H1 (cell line): ENCODE measurements around the gene GNG13. TPM values are rescaled to one million over a fixed set of nuclear protein-coding genes. Genes with fewer than 3 reads are reported as not detected.
A peak's percentile ranks its signal among the peaks of the same experiment; 100 is the strongest.

Experiments
- CTCF ChIA-PET: fragments of 300-600 bp; sonication (Branson Sonifier 250); formaldehyde crosslinking; loops from one replicate; lab custom pipeline; 2021; ENCODE audit not compliant: partially characterized antibody; lab: Charles Lee
- POLR2A ChIA-PET: fragments of 300-600 bp; sonication (Branson Sonifier 250); formaldehyde crosslinking; loops from one replicate; lab custom pipeline; 2021; ENCODE audit warnings: inconsistent platforms; ENCODE audit not compliant: partially characterized antibody; lab: Charles Lee
- DNase-seq, 2 experiments: peaks; one replicate each; pipeline versions ENCODE4 v3.0.0 to v3.0.0-alpha.2; 2010 to 2022; ENCODE audit warnings: low spot score in 2 of 2, low read depth in 1 of 2, mixed read lengths in 1 of 2
- FAIRE-seq: peaks from 2 replicates; lab custom pipeline; 2011; peaks lifted over from hg19 to GRCh38; lab: Jason Lieb, UNC
- H2AFZ ChIP-seq: 2 replicates; pipeline ENCODE4 v1.8.1; 2012; ENCODE audit warnings: low read length, inconsistent platforms
- H2AK5ac ChIP-seq: 2 replicates; pipeline ENCODE4 v1.6.1; 2013; ENCODE audit warnings: low read depth, low read length
- H2BK120ac ChIP-seq: replicated peaks from 2 replicates; pipeline ENCODE3; 2013; ENCODE audit warnings: low read depth, low read length, inconsistent platforms
- H2BK12ac ChIP-seq: 2 replicates; pipeline ENCODE4 v1.6.1; 2013; ENCODE audit warnings: low read depth, low read length
- H2BK15ac ChIP-seq: 2 replicates; pipeline ENCODE4 v1.6.1; 2013; ENCODE audit warnings: low read length
- H2BK20ac ChIP-seq: 2 replicates; pipeline ENCODE4 v1.6.1; 2013; ENCODE audit warnings: low read length
- H2BK5ac ChIP-seq: 2 replicates; pipeline ENCODE4 v1.6.1; 2013; ENCODE audit warnings: low read depth, low read length
- H3K14ac ChIP-seq: 2 replicates; pipeline ENCODE4 v1.6.1; 2013; ENCODE audit warnings: inconsistent platforms; ENCODE audit not compliant: insufficient read length
- H3K18ac ChIP-seq: 2 replicates; pipeline ENCODE4 v1.6.1; 2013; ENCODE audit warnings: low read length; ENCODE audit errors: extremely low read depth
- H3K23ac ChIP-seq: 2 replicates; pipeline ENCODE4 v1.6.1; 2013; ENCODE audit warnings: inconsistent platforms; ENCODE audit not compliant: insufficient read length
- H3K23me2 ChIP-seq: 2 replicates; pipeline ENCODE4 v1.6.1; 2013; ENCODE audit warnings: low read depth, low read length
- H3K27ac ChIP-seq: 2 replicates; pipeline ENCODE4 v1.6.1; 2011; ENCODE audit warnings: low read depth, low read length, inconsistent platforms
- H3K27me3 ChIP-seq, 4 experiments: replicated peaks in 1 of 4; 1 replicate in 1 of 4; 2 replicates in 3 of 4; pipeline versions ENCODE4 v1.6.1 to v1.8.1; 2011 to 2013; ENCODE audit warnings: low read length in 3 of 4, mild to moderate bottlenecking in 3 of 4, inconsistent platforms in 2 of 4, mixed read lengths in 2 of 4, moderate library complexity in 1 of 4; ENCODE audit not compliant: control insufficient read depth in 3 of 4, insufficient read depth in 3 of 4; ENCODE audit errors: extremely low read depth in 1 of 4
- H3K36me3 ChIP-seq, 4 experiments: 2 replicates each; pipeline versions ENCODE4 v1.6.1 to v1.8.1; 2011 to 2013; ENCODE audit warnings: mild to moderate bottlenecking in 4 of 4, low read length in 3 of 4, moderate library complexity in 2 of 4, control low read depth in 1 of 4, inconsistent platforms in 1 of 4; ENCODE audit not compliant: insufficient read depth in 4 of 4, control insufficient read depth in 2 of 4
- H3K4ac ChIP-seq: replicated peaks from 2 replicates; pipeline ENCODE3; 2013; ENCODE audit warnings: low read length, low read depth, mixed read lengths, inconsistent platforms; ENCODE audit not compliant: insufficient read length
- H3K4me1 ChIP-seq, 4 experiments: replicated peaks in 1 of 4; 1 replicate in 1 of 4; 2 replicates in 3 of 4; pipeline versions ENCODE4 v1.6.1 to v1.8.1; 2011 to 2013; ENCODE audit warnings: low read length in 3 of 4, inconsistent platforms in 2 of 4, mixed read lengths in 1 of 4; ENCODE audit not compliant: insufficient read depth in 4 of 4, control insufficient read depth in 3 of 4
- H3K4me2 ChIP-seq, 2 experiments: 2 replicates each; pipeline versions ENCODE4 v1.6.1 to v1.8.1; 2011 to 2013; ENCODE audit warnings: low read depth in 2 of 2, low read length in 2 of 2, control low read depth in 1 of 2, inconsistent platforms in 1 of 2, mild to moderate bottlenecking in 1 of 2; ENCODE audit not compliant: insufficient read depth in 1 of 2
- H3K4me3 ChIP-seq, 4 experiments: fragments of 200-600, 300-600 bp in 1 of 4; sonication (generic), shearing (Covaris generic), sonication (Bioruptor Twin) in 1 of 4; 2 replicates each; pipeline versions ENCODE4 v1.5.1 to v1.8.1; 2011 to 2016; ENCODE audit warnings: low read length in 4 of 4, low read depth in 3 of 4, control low read depth in 2 of 4, inconsistent platforms in 2 of 4, mild to moderate bottlenecking in 2 of 4, mixed read lengths in 1 of 4, moderate library complexity in 1 of 4; ENCODE audit not compliant: insufficient read depth in 2 of 4; ENCODE audit errors: extremely low read depth in 1 of 4
- H3K56ac ChIP-seq: replicated peaks from 2 replicates; pipeline ENCODE3; 2013; ENCODE audit warnings: low read depth, mild to moderate bottlenecking, mixed read lengths, low read length, inconsistent platforms; ENCODE audit not compliant: insufficient read length
- H3K79me1 ChIP-seq: 2 replicates; pipeline ENCODE4 v1.6.1; 2013; ENCODE audit warnings: low read depth, low read length, control low read depth
- H3K79me2 ChIP-seq, 2 experiments: 2 replicates each; pipeline versions ENCODE4 v1.6.1 to v1.8.1; 2012 to 2013; ENCODE audit warnings: low read length in 2 of 2, mild to moderate bottlenecking in 2 of 2, inconsistent platforms in 1 of 2; ENCODE audit not compliant: insufficient read depth in 2 of 2, control insufficient read depth in 1 of 2
- H3K9ac ChIP-seq, 4 experiments: replicated peaks in 1 of 4; 1 replicate in 1 of 4; 2 replicates in 3 of 4; pipeline versions ENCODE4 v1.6.1 to v1.8.1; 2011 to 2013; ENCODE audit warnings: low read depth in 3 of 4, low read length in 3 of 4, control low read depth in 2 of 4, mild to moderate bottlenecking in 2 of 4, moderate library complexity in 2 of 4, inconsistent platforms in 1 of 4; ENCODE audit errors: extremely low read depth in 1 of 4
- H3K9me3 ChIP-seq, 2 experiments: 2 replicates each; pipeline versions ENCODE4 v1.6.1 to v1.8.1; 2012 to 2013; ENCODE audit warnings: mild to moderate bottlenecking in 2 of 2, moderate library complexity in 2 of 2, control low read depth in 1 of 2, inconsistent platforms in 1 of 2, low read depth in 1 of 2, low read length in 1 of 2, mixed read lengths in 1 of 2; ENCODE audit not compliant: insufficient read depth in 2 of 2
- H4K20me1 ChIP-seq, 2 experiments: replicated peaks in 1 of 2; 2 replicates each; pipeline versions ENCODE3 to v1.8.1; 2011 to 2013; ENCODE audit warnings: inconsistent platforms in 2 of 2, low read length in 2 of 2, mild to moderate bottlenecking in 1 of 2; ENCODE audit not compliant: insufficient read depth in 2 of 2, control insufficient read depth in 1 of 2
- H4K5ac ChIP-seq: 2 replicates; pipeline ENCODE4 v1.6.1; 2013; ENCODE audit warnings: low read length, low read depth, mixed read lengths, inconsistent platforms; ENCODE audit not compliant: insufficient read length
- H4K8ac ChIP-seq: 2 replicates; pipeline ENCODE4 v1.8.0; 2013; ENCODE audit warnings: mild to moderate bottlenecking, moderate library complexity, low read length, inconsistent platforms; ENCODE audit not compliant: insufficient read depth; ENCODE audit errors: extremely low read depth
- H4K91ac ChIP-seq: replicated peaks from 2 replicates; pipeline ENCODE3; 2013; ENCODE audit warnings: low read length, mixed read lengths, inconsistent platforms; ENCODE audit not compliant: insufficient read length
- CBX5 ChIP-seq: fragments of 300-800, 300-1000 bp; sonication (generic); IDR thresholded peaks from 2 replicates; pipeline ENCODE4 v1.7.1; 2016; ENCODE audit warnings: antibody characterized with exemption, low read length, low read depth
- CHD2 ChIP-seq: IDR thresholded peaks from 2 replicates; pipeline ENCODE4 v1.6.1; 2012; ENCODE audit warnings: low read length, improper control_type of control experiment
- CREB1 ChIP-seq: IDR thresholded peaks from 2 replicates; pipeline ENCODE4 v1.6.1; 2012; ENCODE audit warnings: inconsistent platforms
- EGR1 ChIP-seq: IDR thresholded peaks from 2 replicates; pipeline ENCODE4 v1.6.1; 2011; ENCODE audit warnings: low read depth, low read length, borderline replicate concordance
- HDAC2 ChIP-seq, 2 experiments: fragments of 300-600 bp in 1 of 2; sonication (generic) in 1 of 2; IDR thresholded peaks; 2 replicates each; pipeline ENCODE4 v1.6.1; 2011 to 2012; ENCODE audit warnings: low read depth in 2 of 2, low read length in 2 of 2, mild to moderate bottlenecking in 2 of 2, moderate library complexity in 2 of 2, borderline replicate concordance in 1 of 2, inconsistent platforms in 1 of 2
- KDM5A ChIP-seq: fragments of 200-600 bp; IDR thresholded peaks from 2 replicates; pipeline ENCODE4 v1.7.1; 2012; ENCODE audit warnings: mild to moderate bottlenecking, low read length, inconsistent platforms, mixed read lengths
- POU5F1 ChIP-seq: IDR thresholded peaks from 2 replicates; pipeline ENCODE4 v1.6.1; 2011; ENCODE audit warnings: low read depth, mild to moderate bottlenecking, low read length, moderate library complexity
- RXRA ChIP-seq: IDR thresholded peaks from 2 replicates; pipeline ENCODE4 v1.6.1; 2011; ENCODE audit warnings: low read depth, mild to moderate bottlenecking, low read length, moderate library complexity; ENCODE audit not compliant: insufficient read depth
- SP1 ChIP-seq: IDR thresholded peaks from 2 replicates; pipeline ENCODE4 v1.6.1; 2011; ENCODE audit warnings: low read depth, low read length
- TAF1 ChIP-seq: IDR thresholded peaks from 2 replicates; pipeline ENCODE4 v1.6.1; 2011; ENCODE audit warnings: mild to moderate bottlenecking, low read depth, low read length
- TCF12 ChIP-seq: IDR thresholded peaks from 2 replicates; pipeline ENCODE4 v1.6.1; 2011; ENCODE audit warnings: low read depth, mild to moderate bottlenecking, low read length
- WGBS, 2 experiments: shearing (Covaris generic) in 1 of 2; methylation state at CpG; one replicate each; pipeline versions ENCODE4 v1.1.6 to v1.1.7; 2013 to 2015; ENCODE audit warnings: low lambda C conversion rate in 2 of 2, mixed read lengths in 2 of 2, inconsistent platforms in 1 of 2, low coverage in 1 of 2, missing lambda C conversion rate in 1 of 2; ENCODE audit not compliant: insufficient replicate concordance in 2 of 2, insufficient coverage in 1 of 2, insufficient read length in 1 of 2; ENCODE audit errors: extremely low coverage in 1 of 2, missing lambda C conversion rate in 1 of 2; 5-methylcytosine and 5-hydroxymethylcytosine counted together
- polyA plus RNA-seq, 7 experiments: library from polyadenylated mRNA; depleted of rRNA in 3 of 7; stranded (reverse) in 5 of 7; unstranded in 2 of 7; fragments of >200 nt in 5 of 7; fragments of 200-250 nt in 2 of 7; gene quantifications; 1 replicate in 5 of 7; 2 replicates in 1 of 7; 4 replicates in 1 of 7; pipeline versions ENCODE4 v1.2.1 to v1.2.3, GENCODE V29; 2011 to 2013; ENCODE audit warnings: missing spikeins in 2 of 7, mixed read lengths in 2 of 7
- total RNA-seq: library from RNA; stranded (reverse); fragmentation: NEBNext Ultra II Directional; extraction: Animal tissue kit (Norgen Biotek cat#: 25700); gene quantifications from 2 replicates; pipeline ENCODE4 v1.2.1, GENCODE V29; 2021
- TF ChIP-seq, protein P1 (sequence below): IDR thresholded peaks from 2 replicates; pipeline ENCODE4 v1.6.1; 2012; ENCODE audit warnings: inconsistent platforms

GNG13 gene
- total and polyA plus RNA-seq, 2 of the 8 experiments (the other 6 are each of a cell fraction or from before 2014, with no cell fraction given), result not detected

- no peaks in the 10 kb centered on the region for H3K9me3 ChIP-seq
- H2AK5ac ChIP-seq, result no peak overlapping the region
- H3K4me1 ChIP-seq, result peaks cover 0 to 9% (median 6%) of the 10 kb centered on the region in 4 experiments; a peak in 5 of 7 replicates
- no peak overlapping the region for H3K18ac ChIP-seq
- DNase-seq (no peak), FAIRE-seq (no peak)
- H2BK120ac ChIP-seq, result no peak overlapping the region
- H2BK15ac ChIP-seq, result 0 out of 2 replicates have a peak overlapping the region, but pooled peaks have one; percentile 1
- no peak overlapping the region for H4K91ac ChIP-seq
- no peak overlapping the region for H3K14ac ChIP-seq
- no peaks in the 10 kb centered on the region; the same call in 1 of the 2 replicates for H3K23me2 ChIP-seq
- no peak overlapping the region for H3K4me3 ChIP-seq
- no peak overlapping the region for H3K23ac ChIP-seq
- POLR2A ChIA-PET, result interaction anchor here (1.1 to 1.8 kb wide), 3 partner anchors 34 to 50 kb away, joined by 3 read pairs; no protein-coding TSS in a partner anchor
- H3K9ac ChIP-seq, result no peak overlapping the region
- no peak overlapping the region for H3K27ac ChIP-seq
- no peak overlapping the region for H2BK20ac ChIP-seq
- no peaks in the 10 kb centered on the region for H3K79me2 ChIP-seq
- H3K27me3 ChIP-seq, result no peaks in the 10 kb centered on the region
- CTCF ChIA-PET, result interaction anchor here (0.9 to 1.7 kb wide), 6 partner anchors 18 to 50 kb away, joined by 3 to 7 read pairs (median 3); partner anchors contain the start of genes CHTF18 and RPUSD1
- H3K36me3 ChIP-seq, result no peaks in the 10 kb centered on the region
- H2AFZ ChIP-seq, result no peak overlapping the region
- H4K20me1 ChIP-seq, result no peaks in the 10 kb centered on the region
- H3K4me2 ChIP-seq, result no peak overlapping the region
- H3K56ac ChIP-seq, result no peak overlapping the region
- 0 out of 2 replicates have a peak overlapping the region, but pooled peaks have one; percentile 7 for H2BK12ac ChIP-seq
- no peak overlapping the region for H4K5ac ChIP-seq
- H3K4ac ChIP-seq, result no peak overlapping the region
- 88% methylated on average over 24 of the region's 29 CpGs; no CpG with 5 or more reads in 1 of the 2 experiments for WGBS, 2 experiments
- H4K8ac ChIP-seq, result no peak overlapping the region
- H2BK5ac ChIP-seq, result no peak overlapping the region
- H3K79me1 ChIP-seq, result no peaks in the 10 kb centered on the region
- TF ChIP-seq RXRA (no peak), POU5F1 (no peak), CREB1 (no peak), CBX5 (no peak), TAF1 (no peak), CHD2 (no peak), KDM5A (no peak), HDAC2 (IDR thresholded peaks at IDR 0.05; ENCODE audit: borderline replicate concordance in 1 of 2, low read depth in 2 of 2, low read length in 2 of 2) (no peak), SP1 (no peak), TCF12 (no peak), EGR1 (no peak)
- TF ChIP-seq, protein P1, sequence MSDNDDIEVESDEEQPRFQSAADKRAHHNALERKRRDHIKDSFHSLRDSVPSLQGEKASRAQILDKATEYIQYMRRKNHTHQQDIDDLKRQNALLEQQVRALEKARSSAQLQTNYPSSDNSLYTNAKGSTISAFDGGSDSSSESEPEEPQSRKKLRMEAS, result no peak
Observed at GRCh38 chr16:766008-766819, 34.3 kb downstream of the GNG13 start.
